ENCODE data around the gene POR.

DNA sequence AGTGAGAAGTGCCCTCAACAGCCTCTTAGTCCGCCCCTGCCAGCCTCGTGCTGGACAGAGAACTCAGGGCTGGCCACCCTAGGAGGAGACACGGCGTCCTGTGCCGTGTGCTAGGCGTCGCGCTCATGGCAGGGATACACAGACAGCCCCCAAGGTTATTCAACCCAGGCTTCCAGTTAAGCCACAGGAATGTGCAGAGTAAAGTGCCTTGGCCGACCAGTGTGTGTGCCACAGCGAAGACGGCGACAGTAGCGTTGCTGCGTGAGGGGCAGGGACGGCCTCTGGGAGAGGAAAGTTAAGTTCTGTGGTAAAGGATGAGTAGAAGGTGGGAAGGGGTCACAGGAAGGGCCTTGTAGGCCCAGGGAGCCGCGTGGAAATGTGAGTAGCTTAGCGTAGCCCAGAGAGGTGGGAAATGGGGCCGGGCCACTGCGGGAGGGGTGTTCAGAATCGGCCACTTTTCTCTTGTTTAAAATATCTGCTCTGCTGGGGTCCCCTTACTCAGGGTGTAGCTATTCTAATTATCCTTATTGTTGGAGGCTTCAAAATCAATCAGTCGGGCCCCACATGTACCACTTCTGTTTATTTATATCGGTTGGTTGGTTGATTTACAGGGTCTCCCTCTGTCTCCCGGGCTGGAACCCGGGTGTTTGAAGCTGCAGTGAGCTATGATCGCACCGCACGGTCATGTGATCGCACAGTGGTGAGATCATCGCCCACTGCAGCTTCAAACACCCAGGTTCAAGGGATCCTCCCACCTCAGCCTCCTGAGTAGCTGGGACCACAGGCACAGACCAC lies 54.9 kb downstream of the POR start:
- TF ChIP-seq, protein P1, sequence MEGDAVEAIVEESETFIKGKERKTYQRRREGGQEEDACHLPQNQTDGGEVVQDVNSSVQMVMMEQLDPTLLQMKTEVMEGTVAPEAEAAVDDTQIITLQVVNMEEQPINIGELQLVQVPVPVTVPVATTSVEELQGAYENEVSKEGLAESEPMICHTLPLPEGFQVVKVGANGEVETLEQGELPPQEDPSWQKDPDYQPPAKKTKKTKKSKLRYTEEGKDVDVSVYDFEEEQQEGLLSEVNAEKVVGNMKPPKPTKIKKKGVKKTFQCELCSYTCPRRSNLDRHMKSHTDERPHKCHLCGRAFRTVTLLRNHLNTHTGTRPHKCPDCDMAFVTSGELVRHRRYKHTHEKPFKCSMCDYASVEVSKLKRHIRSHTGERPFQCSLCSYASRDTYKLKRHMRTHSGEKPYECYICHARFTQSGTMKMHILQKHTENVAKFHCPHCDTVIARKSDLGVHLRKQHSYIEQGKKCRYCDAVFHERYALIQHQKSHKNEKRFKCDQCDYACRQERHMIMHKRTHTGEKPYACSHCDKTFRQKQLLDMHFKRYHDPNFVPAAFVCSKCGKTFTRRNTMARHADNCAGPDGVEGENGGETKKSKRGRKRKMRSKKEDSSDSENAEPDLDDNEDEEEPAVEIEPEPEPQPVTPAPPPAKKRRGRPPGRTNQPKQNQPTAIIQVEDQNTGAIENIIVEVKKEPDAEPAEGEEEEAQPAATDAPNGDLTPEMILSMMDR (IDR thresholded peaks at IDR 0.05; ENCODE audit: poor library complexity, severe bottlenecking), result no peak
- TF ChIP-seq POLR2AphosphoS5 (IDR thresholded peaks at IDR 0.05), result no peak

Measured in neural cell (in vitro differentiated cells).